ENCODE data around the gene MMP15. TPM values are rescaled to one million over a fixed set of nuclear protein-coding genes. Genes with fewer than 3 reads are reported as not detected.

MMP15 gene
- total and polyA plus RNA-seq, 2 of the 4 experiments (the other 2 are of a cell fraction): 0.18 to 0.56 TPM

DNA sequence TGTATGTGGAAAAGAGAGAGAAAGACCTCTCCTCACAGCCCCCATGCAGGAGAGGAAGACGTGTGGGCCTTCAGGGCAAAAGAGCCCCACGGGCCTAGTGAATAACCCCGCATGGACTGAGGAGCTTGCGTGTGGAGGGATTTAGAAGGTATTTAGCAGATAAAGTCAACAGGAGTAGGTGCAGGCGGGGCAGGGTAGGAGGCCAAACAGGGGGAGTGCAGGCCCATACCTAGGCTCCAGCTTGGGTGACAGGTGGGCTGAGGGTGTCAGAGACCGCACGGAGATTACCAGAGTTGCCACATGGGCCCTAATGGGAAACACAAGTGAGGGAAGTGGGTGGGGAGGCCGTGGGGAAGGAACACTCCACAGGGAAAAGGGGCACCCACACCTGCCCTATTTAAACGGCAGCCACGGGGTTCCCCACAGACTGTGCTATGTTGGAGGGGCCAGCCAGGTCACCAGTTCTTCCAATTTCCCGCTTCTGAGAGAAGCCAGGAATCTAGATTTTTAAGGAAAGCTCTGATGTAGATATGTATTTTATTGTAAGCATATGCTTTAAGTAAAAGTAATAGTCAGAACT lies 46.5 kb upstream of the MMP15 start:
- in situ Hi-C loops (cut with MboI; ENCODE audit: low sequenced_read_pairs): no loop called here
- BruUV-seq (replicated peaks): no TSS peak
- DNase-seq (no peak), ATAC-seq (ENCODE audit: low read depth) (no peak)
- H2BK15ac ChIP-seq (ENCODE audit: low read depth, low read length): no peak overlapping the region
- no peak overlapping the region for H3K23ac ChIP-seq (ENCODE audit: low read depth, low read length)
- intact Hi-C loops (cut with micrococcal nuclease): no loop called here
- H3K4me1 ChIP-seq (ENCODE audit: control insufficient read depth, insufficient read depth, low read length): no peaks in the 10 kb centered on the region
- TF ChIP-seq, protein P1, sequence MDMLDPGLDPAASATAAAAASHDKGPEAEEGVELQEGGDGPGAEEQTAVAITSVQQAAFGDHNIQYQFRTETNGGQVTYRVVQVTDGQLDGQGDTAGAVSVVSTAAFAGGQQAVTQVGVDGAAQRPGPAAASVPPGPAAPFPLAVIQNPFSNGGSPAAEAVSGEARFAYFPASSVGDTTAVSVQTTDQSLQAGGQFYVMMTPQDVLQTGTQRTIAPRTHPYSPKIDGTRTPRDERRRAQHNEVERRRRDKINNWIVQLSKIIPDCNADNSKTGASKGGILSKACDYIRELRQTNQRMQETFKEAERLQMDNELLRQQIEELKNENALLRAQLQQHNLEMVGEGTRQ (IDR thresholded peaks at IDR 0.05; ENCODE audit: low read depth, low read length): no peak
- TF ChIP-seq BHLHE40 (IDR thresholded peaks at IDR 0.05; ENCODE audit: low read depth, low read length) (no peak), RFX5 (IDR thresholded peaks at IDR 0.05; ENCODE audit: low read depth, low read length) (no peak), NFE2L2 (IDR thresholded peaks at IDR 0.05; ENCODE audit: low read depth, low read length) (no peak)
- TF ChIP-seq, protein P2, sequence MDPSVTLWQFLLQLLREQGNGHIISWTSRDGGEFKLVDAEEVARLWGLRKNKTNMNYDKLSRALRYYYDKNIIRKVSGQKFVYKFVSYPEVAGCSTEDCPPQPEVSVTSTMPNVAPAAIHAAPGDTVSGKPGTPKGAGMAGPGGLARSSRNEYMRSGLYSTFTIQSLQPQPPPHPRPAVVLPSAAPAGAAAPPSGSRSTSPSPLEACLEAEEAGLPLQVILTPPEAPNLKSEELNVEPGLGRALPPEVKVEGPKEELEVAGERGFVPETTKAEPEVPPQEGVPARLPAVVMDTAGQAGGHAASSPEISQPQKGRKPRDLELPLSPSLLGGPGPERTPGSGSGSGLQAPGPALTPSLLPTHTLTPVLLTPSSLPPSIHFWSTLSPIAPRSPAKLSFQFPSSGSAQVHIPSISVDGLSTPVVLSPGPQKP (IDR thresholded peaks at IDR 0.05; ENCODE audit: borderline replicate concordance, low read depth, low read length): no peak
- no peak overlapping the region for H3K14ac ChIP-seq (replicated peaks; ENCODE audit: low read depth, low read length)
- no peak overlapping the region for H2BK120ac ChIP-seq (ENCODE audit: low read depth, low read length)
- POLR2A ChIA-PET (ENCODE audit: unreplicated experiment): interaction anchor here (0.5 kb wide), 1 partner anchor 185 kb away, joined by 3 read pairs; no protein-coding TSS in a partner anchor
- 91% methylated on average over 6 of the region's 11 CpGs; no CpG with 5 or more reads in 1 of the 2 experiments for WGBS, 2 experiments (ENCODE audit: extremely low coverage in 2 of 2, insufficient read length in 1 of 2)
- no peak overlapping the region for H4K5ac ChIP-seq (ENCODE audit: low read depth, low read length)
- H2AK9ac ChIP-seq (replicated peaks; ENCODE audit: low read depth, low read length, poor library complexity): no peak overlapping the region
- CTCF ChIA-PET: no interaction called here
- no peak overlapping the region for H3K4me2 ChIP-seq (ENCODE audit: low read depth, low read length)
- H4K8ac ChIP-seq (ENCODE audit: low read depth in 2 of 2, low read length in 2 of 2): no peak overlapping the region
- no peaks in the 10 kb centered on the region for H4K20me1 ChIP-seq (ENCODE audit: insufficient read depth, low read length)
- no peak overlapping the region for H2AFZ ChIP-seq (replicated peaks; ENCODE audit: low read length, poor library complexity)
- H3K9ac ChIP-seq (ENCODE audit: low read depth, low read length): no peak overlapping the region
- dilution Hi-C loops (cut with HindIII; ENCODE audit: low sequenced_read_pairs, unreplicated experiment): no loop called here
- no peaks in the 10 kb centered on the region for H3K79me1 ChIP-seq (ENCODE audit: low read depth in 1 of 2, low read length in 2 of 2)
- H3K56ac ChIP-seq (ENCODE audit: extremely low read depth, insufficient read depth, low read length): no peak overlapping the region
- no peak overlapping the region for H4K91ac ChIP-seq (ENCODE audit: insufficient read depth, low read depth, low read length)
- H3K27me3 ChIP-seq (ENCODE audit: control insufficient read depth, insufficient read depth, low read length): peaks cover 33% of the 10 kb centered on the region
- no peak overlapping the region for H3K4ac ChIP-seq (ENCODE audit: low read depth, low read length)
- no peaks in the 10 kb centered on the region for H3K9me1 ChIP-seq (ENCODE audit: insufficient read depth, low read length)
- H3K18ac ChIP-seq (ENCODE audit: low read depth, low read length): no peak overlapping the region
- no peak overlapping the region for H2AK5ac ChIP-seq (ENCODE audit: low read depth, low read length)
- H3K36me3 ChIP-seq (ENCODE audit: control insufficient read depth, insufficient read depth, low read length): no peaks in the 10 kb centered on the region
- no peak overlapping the region for H3K4me3 ChIP-seq (ENCODE audit: insufficient read depth, low read depth, low read length)
- H3K27ac ChIP-seq (ENCODE audit: insufficient read depth, low read length): no peak overlapping the region
- H2BK5ac ChIP-seq (ENCODE audit: low read depth, low read length, poor library complexity, severe bottlenecking): no peak overlapping the region
- no peaks in the 10 kb centered on the region for H3K9me3 ChIP-seq (ENCODE audit: control insufficient read depth, insufficient read depth, low read length)
- no peak overlapping the region for H2BK20ac ChIP-seq (ENCODE audit: low read depth, low read length)

All from IMR-90 (cell line).